GM10266 (cell line): ENCODE measurements around the gene TBL1Y.
A peak's percentile ranks its signal among the peaks of the same experiment; 100 is the strongest.

ENCODE experiments used
- DNase-seq: peaks from one replicate; pipeline ENCODE4 v3.0.0; 2012; ENCODE audit errors: extremely low spot score
- CTCF ChIP-seq: IDR thresholded peaks from 2 replicates; pipeline ENCODE4 v1.5.1; 2012; ENCODE audit warnings: mild to moderate bottlenecking, low read depth; ENCODE audit not compliant: control insufficient read depth, insufficient read depth; ENCODE audit errors: missing control alignments

The TBL1Y gene

DNA sequence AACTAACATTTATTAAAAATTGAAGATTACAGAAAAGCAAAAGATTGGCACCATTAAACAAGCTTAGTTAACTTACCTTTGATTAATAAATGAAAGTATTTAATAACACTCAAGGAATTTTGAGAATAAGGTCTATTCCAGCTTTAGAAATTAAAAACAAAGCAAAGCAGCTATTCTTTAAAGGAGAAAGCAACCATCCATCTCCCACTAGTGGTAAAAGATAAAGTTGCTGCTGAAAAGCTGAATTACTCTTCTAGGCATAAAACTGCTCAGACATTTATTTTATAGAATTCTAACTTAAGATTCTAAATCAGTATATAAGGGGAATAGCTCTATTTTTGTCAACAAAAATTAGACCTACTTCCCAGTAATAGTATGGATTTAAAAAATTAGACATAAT lies 37.2 kb downstream of the TBL1Y start:
- no peak for TF ChIP-seq CTCF
- DNase-seq: no peak

GRCh38 chrY:6948378-6948777 lies 37.9 kb downstream of the TBL1Y start:
- TF ChIP-seq CTCF: no peak
- no peak for DNase-seq

GRCh38 chrY:6949947-6950346 lies 39.5 kb downstream of the TBL1Y start:
- no peak for DNase-seq
- TF ChIP-seq CTCF: no peak

DNA sequence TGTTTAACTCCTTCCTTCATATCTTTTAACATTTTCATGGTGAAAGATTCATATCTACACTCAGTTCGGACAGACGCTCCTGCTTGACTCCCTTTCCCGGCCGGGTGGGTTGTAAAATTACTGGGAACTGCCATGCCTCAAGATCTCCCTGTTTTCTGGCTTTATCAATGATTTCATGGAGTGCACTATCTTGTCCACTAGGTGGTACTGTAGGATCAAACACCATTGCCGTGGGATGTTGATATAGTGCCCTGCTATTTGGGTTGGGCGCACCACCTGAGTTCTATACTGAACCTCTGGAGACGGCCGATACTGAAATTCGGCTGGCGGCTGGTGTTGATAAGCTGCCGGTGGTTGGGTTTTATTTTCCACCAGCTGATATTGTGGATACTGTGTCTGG lies 54.2 kb downstream of the TBL1Y start:
- DNase-seq: peak; percentile 11
- peak; percentile 49 for TF ChIP-seq CTCF

- TF ChIP-seq CTCF: no peak
Observed at GRCh38 chrY:6966521-6966920, 56.0 kb downstream of the TBL1Y start.

GRCh38 chrY:6967736-6968135 lies 57.2 kb downstream of the TBL1Y start:
- no peak for DNase-seq
- TF ChIP-seq CTCF: no peak

More at GRCh38 chrY:6966521-6966920, 56.0 kb downstream of the TBL1Y start:
- DNase-seq: no peak

- DNase-seq: no peak
- TF ChIP-seq CTCF: no peak
Observed at GRCh38 chrY:6968191-6968590, 57.7 kb downstream of the TBL1Y start.
